ENCODE measurements around the gene GP5.

Gene GP5

DNA sequence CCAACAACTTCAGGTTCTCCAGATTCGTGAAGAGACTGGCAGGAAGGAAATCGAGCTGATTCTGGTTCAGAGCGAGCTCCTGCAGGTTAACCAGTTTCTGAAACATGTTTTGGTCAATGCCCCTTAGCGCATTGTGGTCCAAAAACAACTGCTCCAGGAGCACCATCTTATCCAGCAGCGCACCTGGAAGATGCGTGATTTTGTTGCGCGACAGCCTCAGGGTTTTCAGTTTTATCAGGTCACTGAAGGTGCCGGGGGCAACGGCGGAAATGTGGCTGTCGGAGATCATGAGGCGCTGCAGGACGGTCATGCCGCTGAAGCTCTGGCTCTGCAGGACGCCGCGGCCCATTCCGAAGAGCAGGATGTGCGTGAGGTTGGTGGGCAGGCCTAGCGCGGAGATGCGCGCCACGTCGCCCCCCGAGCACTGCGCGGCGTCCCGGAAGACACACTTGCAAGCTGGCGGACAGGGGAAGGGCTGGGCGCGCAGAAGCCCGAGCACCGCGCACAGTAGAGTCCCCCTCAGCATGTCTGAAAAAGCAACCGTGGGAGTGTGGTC, 1.2 kb downstream of the GP5 start:
- no peak for DNase-seq (ENCODE audit: low spot score)

DNA sequence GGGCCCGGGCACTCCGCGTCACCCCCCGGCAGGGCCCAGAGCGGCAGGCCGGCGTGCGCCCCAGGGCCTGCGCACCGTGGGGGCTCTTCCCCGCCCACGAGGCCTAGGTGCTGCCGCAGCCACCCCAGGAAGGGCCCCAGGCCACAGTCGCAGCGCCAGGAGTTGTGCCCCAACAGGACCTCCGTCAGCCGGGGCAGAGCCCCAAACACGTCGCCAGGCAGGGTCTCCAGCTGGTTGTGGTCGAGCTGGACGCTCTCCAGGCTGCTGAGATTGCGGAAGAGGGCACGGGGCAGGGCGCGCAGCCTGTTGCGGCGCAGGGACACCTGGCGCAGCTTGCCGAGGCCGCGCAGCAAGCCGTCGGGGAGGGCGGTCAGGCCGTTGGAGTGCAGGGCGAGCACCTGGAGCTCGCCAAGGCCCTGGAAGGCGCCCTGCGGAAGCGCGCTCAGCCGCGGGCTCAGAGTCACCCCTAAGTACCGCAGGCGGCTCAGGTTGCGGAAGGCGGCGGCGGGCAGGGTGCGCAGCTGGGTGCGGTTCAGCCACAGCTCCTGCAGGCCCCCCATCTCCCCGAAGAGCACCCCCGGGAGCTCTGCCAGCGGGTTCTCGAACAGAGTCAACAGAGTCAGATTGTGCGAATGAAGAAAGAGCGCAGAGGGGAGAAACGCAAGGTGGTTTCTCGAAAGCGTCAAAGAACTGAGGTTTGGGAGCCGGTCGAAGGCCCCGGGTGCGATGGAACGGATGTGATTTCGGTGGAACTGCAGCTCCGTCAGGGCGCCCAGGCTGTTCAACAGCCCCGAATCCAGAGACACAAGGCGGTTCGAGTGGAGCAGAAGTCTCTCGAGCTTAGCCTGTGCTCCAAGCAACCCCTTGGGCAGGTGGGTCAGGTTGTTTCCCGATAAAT, 2.0 kb downstream of the GP5 start:
- DNase-seq (ENCODE audit: low spot score) = no peak

DNA sequence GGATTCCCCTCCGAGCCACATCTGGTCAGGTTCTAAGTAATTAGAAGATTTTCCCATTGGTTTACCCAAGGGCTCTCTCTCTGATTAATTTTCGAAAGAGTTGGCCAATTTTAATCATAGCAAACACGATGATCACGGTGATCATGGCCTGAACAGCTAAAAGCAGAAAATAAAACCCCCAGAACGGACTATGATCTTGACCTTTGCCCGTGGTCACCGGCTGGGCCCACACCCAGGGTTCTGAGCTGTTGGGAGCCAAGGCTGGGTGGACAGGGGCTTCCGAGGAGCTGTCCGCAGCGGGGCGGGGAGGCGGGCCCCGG, 2.6 kb downstream of the GP5 start:
- DNase-seq (ENCODE audit: low spot score) = no peak

DNA sequence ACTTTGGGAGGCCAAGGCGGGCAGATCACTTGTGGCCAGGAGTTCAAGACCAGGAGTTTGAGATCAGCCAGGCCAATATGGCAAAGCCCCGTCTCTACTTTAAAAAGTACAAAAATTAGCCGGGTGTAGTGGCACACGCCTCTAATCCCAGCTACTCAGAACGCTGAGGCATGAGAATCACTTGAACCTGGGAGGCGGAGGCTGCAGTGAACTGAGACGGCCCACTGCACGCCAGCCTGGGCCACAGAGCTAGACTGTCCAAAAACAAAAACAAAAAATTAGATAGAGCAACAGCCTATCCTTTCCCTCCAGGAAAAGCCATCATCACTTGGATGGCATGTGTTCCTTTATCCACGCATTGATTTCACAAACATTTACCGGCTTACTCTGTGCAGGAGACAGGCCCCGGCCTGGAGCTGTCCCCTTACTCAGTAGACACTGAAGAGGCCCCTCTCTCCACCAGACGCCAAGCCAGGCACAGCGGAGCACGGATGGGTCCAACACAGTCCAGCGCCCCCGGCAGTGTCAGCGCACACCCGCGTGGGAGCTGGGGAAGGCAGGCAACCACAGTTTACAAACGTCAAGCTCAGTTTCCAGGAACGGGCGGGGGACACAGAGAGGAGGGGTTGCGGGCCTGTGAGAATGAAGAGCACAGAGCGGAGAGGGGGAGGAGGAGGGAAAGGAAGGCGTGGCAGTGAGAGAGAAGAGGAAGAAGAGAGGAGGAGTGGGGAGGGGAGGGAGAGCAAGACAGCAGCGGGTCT, 3.1 kb downstream of the GP5 start:
- no peak for DNase-seq (ENCODE audit: low spot score)

DNA sequence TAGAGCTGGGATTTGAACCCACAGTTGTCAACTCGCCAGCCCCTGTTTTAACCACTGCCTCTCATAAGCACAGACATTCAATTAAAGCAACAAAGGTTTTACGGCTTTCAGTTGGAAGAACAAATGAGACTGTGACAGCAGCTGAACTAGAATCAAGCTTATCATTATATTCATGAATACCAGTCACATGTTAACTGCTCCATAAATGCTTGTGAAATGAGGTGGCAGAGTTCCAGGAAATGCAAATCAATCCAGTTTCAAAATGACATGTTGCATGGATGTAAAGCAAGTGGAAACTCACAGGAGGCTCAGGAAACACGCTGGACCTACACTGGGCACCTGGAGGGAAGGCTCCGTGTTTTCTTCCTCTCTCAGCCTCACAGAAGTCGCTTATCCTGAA, 3.9 kb downstream of the GP5 start:
- DNase-seq (ENCODE audit: low spot score) = no peak

DNA sequence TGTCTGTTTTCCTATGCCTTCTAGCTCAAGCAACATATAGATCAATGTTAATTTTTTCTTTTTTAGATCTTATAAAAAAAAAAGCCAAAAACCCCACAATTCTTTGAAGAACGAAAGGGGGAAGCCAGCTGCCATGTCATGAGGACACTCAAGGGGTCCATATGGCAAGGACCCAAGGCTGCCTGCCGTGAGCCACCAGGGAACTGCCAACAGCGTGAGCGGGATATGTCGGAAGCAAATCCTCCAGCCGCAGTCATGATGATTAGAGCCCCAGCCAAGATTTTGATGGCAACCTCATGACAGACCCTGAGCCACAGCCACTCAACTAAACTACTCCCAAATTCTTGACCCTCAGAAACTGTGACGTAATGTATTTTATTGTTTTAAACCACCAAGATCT, 6.5 kb downstream of the GP5 start:
- DNase-seq (ENCODE audit: low spot score) = no peak

DNA sequence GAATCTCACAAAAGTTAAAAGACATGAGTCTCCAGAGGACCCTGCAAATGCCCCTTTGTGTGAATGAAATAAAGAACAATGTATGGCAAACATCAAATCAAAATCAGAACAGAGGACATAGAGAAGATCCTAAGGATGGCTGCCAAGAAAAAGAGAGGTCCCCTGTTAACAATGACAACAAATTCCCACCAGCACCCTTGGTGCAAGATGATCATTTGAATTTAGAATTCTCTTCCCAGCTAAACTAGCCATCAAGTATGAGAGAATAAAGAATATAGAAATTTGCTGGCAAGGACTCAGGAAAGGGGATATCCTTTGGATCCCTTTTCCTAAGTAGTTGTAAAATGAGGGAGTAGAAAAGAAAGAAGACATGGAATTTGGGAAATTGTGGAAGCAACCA, 8.2 kb downstream of the GP5 start:
- no peak for DNase-seq (ENCODE audit: low spot score)

DNA sequence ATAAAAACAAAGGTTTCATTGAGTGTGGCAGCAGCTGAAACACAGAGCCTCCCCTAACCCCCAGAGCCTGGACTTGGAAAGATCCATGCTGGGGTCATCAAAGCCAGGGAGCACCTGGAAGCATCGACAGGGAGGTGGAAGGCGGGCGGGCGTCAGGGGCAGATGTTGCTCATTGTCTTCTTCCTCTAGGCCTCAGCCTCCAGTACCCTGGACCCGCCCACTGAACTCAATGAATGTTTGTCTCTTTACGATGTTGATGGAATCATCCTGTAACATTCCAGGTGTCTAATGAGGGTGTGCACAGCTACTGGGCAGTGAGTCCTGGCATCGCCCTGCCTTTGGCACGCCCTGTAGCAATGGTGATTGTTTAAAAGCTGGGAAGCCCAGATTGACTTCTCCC, 9.8 kb downstream of the GP5 start:
- no peak for DNase-seq (ENCODE audit: low spot score)

DNA sequence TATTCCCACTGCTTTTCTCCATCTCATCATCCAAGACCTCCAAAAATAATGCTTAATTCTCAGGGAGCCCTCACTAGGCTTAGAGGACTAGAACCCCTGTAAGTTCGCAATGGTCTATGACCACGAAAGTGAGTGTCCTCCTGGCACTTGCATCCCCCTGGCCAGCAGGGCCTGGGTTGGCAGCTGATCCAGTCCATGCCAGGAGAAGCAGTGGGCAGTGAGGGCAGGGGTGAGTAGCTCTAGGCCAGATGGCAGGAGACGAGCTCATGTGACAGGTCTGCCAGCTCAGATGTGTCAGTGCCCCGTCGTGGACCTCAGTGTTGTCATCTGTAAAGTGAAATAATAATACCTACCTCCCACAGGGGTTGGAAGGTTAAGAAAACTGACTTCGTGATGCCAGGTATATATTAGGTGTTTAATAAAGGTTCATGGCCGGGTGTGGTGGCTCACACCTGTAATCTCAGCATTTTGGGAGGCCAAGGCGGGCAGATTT, 11.1 kb downstream of the GP5 start:
- DNase-seq (ENCODE audit: low spot score) = no peak

DNA sequence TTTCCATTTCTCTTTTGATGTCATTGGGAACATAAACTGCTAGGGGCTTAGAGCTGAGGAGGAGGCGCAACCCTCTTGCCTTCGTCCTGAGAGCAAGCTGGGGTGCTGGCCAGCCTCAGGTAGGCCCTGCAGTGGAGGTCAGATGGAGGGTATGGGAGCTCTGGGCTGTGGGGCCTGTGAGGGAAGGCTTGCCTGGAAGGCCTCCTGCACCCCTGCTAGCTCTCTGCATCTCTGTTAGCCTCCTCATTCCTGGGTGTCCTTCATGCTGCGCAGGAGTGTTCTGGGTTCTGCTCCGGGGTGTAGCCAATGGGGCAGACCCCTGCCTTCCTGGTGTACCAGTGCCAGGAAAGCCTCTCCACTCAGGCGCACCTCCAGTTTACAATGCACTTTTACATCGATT, 11.8 kb downstream of the GP5 start:
- no peak for DNase-seq (ENCODE audit: low spot score)

DNA sequence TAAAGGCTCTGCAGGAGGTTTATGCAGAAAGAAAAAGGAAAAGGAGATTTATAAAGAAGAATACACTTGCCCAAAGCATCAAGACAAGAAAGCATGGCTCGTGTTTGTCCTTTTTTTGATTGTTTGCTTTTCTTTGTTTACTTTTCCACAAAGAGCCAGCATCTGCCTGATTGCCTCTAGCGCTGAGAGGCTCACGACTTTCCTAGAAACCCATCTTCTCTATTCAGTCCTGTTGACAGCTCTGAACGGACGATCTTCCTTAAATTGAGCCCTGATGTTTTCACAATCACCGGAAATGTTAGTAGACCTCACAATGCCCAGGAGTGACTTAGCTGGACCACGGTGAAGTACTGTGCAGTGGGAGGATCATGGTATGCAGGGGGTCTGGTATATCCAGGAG, 12.4 kb downstream of the GP5 start:
- DNase-seq (ENCODE audit: low spot score) = no peak

DNA sequence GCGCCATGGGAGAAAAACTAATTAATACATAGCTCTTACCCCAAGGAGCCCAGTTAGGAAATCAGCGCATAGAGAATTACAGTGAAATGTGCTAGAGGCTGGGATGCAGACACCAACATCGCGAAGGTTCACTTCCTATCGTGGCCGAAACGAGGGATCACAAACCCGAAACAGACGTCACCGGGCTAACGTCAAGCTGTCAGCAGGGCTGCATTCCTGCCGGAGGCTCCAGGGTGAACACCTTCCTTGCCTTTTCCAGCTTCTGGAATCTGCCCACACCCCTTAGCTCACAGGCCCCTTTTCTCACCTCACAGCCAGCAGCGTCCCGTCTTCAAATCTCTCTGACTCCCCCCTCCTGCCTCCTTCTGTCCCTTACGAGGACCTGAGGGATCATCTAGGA, 13.0 kb downstream of the GP5 start:
- DNase-seq (ENCODE audit: low spot score) = no peak

DNA sequence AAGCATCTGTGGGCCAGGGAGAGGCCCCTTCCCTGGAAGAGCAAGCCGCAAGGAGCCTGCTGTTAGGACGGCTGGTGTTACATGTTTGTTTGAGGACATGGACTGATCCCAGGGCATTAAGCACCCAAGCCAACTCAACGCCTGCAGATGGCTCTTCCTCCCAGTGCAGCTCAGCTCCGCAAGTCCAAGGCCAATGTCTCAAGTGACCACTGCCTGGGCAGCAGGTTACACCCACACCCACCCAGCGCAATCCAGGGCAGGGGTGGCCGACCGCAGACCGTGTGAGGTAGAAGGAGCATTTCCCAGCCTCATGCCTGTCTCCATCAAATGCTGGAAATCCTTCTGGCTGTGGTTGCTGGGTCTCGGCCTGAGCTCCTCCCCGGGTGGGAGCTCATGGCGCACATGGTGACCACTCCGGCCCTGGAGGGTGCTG, 14.5 kb downstream of the GP5 start:
- DNase-seq (ENCODE audit: low spot score) = no peak

DNA sequence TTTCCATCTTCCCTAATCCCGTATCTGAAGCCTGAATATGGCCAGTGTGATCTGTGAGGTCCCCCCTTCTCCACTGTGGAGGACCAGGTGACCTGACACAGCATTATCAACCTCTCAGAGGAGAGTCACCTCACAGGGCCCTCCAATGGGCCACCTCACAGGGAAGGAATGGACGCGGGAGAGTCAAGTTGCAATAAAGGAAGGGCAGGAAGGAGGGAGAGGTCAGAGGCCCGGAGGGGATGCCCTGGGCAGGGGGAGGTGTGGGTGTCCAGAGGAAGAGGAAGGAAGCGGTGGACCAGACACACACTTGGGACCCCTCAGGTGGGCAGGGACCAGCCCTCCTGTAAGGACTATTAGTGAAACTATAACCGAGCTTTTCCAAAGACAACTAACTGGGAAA, 14.9 kb downstream of the GP5 start:
- DNase-seq (ENCODE audit: low spot score) = no peak

DNA sequence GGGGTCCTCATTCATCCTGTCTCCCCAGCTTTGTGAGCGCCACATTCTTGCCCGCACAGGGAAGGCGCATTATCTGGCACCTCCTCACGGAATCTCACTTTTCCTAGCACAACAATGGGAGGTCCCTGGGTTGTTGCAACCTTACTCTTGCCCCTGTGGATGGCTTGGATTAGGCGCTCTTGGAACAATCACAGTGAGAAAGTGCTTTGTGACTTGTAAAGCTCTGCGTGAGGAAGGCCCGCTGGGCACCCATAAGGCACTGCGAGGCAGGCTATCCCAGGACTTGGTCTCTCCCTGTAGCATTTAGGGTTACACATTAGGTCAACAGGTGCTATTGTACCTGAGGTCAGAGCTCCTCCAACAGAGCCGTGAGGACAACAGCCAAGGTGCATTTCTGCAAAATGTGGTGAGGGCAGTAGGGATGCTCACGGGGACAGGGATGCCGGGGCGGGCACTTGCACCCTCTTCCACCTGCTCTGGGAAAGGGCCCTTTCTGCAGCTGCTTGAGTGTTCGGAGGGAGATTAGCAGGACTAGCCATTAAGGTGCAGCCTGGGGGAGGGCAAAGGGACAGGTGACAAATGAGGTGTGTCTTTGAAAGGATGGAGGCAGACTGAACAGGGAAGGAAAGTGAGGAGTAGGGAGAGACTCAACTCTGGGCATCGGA, 15.7 kb downstream of the GP5 start:
- no peak for DNase-seq (ENCODE audit: low spot score)

DNA sequence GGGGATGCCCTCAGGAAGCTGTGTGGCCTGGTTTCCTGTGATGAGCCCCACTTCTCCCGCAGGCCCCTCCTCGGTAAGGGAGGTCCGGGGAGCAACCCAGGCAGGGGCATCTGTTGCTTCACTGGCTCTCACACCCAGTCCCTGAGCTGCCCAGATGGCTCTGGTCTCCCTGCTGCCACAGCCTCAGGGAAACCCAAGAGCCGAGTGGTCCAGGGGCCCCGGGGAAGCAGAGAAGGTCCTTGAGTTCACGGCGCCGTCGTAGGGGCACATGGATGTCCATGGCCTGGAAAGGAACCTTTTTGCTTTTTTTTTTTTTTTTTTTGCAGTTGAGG, 16.2 kb downstream of the GP5 start:
- DNase-seq (ENCODE audit: low spot score) = no peak

DNA sequence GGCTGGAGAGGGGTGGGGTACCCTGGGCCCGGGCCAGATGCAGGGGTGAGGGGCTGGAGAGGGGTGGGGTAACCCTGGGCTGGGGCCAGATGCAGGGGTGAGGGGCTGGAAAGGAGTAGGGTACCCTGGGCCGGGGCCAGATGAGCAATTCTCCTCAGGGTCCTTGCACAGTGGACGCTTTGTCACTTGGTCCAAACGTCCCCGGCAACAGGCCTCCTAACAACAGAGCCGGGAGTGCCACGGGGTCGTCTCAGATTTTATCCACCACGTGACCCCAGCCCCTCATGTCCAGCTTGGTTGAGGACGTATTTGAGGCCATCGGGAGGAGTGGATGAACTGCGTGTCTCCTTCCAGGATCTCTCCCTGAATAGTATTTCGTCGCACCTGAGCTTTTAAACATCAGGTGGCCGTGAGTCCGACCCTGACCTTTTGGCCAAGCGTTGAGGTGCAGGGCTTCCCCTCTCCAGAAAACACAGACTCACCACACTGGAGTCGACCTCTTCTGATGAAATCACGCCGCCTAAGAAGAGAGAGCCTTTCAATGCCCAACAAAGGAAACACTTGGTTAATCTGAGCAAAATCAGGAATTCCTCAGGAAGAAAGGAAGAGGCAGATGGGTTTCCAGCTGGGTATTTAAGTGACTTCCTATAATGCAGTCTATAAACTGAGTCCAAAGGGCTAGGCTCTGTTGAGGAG, 16.7 kb downstream of the GP5 start:
- no peak for DNase-seq (ENCODE audit: low spot score)

DNA sequence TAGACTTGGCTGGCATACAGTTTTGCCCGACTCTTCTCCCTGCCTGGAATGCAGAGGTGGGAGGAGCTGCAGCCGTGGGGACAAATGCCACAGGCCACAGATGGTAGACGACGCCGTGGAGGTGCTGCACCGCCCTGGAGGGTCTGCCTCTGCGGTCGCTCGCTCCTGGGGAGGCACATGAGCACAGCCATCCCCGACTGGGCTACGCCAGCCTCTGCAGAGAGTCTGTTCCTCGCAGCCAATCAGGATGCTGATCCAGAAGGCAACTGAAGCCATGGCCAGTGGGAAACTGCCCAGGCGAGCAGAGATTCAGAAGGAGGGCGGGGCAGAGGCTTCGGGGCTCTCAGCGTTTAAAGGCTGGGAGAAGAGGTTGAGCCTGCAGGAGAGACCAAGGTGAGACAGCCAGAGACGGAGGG, 17.6 kb downstream of the GP5 start:
- DNase-seq (ENCODE audit: low spot score) = no peak

DNA sequence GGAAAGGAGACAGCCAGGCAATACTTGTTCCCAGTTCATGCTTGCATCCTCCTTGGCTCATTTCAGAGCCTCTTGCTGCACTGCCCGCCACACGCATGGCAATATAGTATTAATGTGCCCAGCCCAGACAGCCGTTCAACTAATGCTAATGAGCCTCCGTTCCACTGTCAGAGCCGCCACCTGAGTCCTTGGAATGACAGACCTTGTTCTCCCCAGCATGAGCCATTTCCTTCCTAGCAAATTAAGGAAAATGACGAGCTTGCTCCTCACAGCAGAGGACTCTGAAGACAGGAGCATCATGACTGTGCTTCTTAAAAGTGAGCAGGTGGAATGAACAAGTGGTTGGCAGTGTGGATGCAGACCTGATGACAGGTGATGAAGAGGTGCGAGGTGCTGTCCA, 18.7 kb downstream of the GP5 start:
- DNase-seq (ENCODE audit: low spot score) = no peak

DNA sequence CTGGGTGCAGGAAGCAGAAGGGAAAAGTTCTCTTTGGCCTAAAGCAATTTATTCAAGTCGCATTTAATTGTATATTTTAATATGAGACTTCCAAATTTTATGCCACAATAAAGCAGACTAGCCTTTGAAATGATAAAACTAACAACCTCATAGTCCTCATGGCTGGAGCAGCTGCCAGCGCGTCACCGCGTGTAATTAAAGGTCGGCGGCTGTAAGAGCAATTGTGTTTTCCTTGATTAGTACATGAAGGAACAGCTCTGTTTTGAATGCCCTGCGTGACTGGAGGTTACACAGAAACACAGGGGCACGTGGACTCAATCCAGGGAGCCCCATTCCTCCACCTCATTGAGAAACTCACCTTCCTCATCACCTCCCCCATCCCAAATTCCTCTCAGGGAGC, 19.4 kb downstream of the GP5 start:
- no peak for DNase-seq (ENCODE audit: low spot score)

DNA sequence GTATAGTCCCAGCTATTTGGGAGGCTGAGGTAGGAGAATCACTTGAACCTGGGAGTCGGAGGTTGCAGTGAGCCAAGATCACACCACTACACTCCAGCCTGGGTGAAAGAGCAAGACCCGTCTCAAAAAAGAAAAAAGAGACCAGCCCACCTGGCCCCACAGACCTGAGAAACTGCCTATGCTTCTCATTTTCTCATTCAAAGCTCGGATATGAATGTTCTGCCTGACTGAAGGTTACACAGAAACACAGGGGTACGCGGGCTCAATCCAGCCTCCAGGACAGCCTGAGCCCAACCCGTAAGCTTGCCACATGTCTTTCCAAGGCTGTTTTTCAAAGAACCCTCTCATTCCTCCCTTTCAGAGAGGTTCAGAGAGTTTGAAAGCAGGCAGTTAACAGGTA, 19.8 kb downstream of the GP5 start:
- no peak for DNase-seq (ENCODE audit: low spot score)

DNA sequence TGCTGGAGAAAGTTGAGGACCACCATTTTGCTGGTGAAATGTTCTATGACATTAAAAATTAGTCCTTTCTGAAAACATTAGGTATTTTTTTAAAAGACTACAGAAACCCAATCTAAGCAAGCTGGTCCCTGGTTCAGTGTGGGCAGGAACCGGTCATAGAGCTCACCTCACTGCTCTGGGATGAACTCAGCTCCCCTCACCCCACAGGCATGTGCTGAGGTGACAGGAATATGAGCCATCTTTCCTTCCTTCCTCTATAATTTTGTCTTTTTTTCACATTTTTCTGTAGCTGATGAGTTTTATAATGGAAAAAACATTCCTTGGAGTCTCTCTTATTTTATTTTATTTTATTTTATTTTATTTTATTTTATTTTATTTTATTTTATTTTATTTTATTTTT, 21.4 kb downstream of the GP5 start:
- no peak for DNase-seq (ENCODE audit: low spot score)

All from hematopoietic multipotent progenitor cell treated with erythropoietin and hydrocortisone succinate and interleukin-3 and kit ligand, for 15 days (in vitro differentiated cells).